Heart left ventricle (tissue), 13 donors: Measurements from ENCODE around the gene CYBA.

Source experiments
- POLR2A ChIP-seq, 2 donors: fragments of 450-650 bp; IDR thresholded peaks; one replicate each; pipeline ENCODE4 v1.6.1; 2017; ENCODE audit warnings: antibody characterized with exemption in 2 of 2, mild to moderate bottlenecking in 2 of 2, moderate library complexity in 2 of 2
- TF ChIP-seq, protein P1 (sequence below), 12 donors: fragments of 200-600 bp; sonication (generic) in 4 of 12; IDR thresholded peaks; one replicate each; pipeline versions ENCODE4 v1.5.0 to v1.8.0; 2018 to 2022; ENCODE audit warnings: antibody characterized with exemption in 12 of 12, mild to moderate bottlenecking in 5 of 12
- donor health status: ischemic (EF 13 %, LVEDD 7.1; RV severe dilation, severe dysfunction).
- donor health status: DM: no; HTN: yes; CAD: no.
- donor health status: DM: no; HTN: no; CAD: no.
- donor health status: ischemic (EF 25% LVEDD 6.9; RV normal size, moderate dysfunction).
- donor health status: ischemic (EF 25% LVEDD 5.7; RV mildly dilated, moderate dysfunction).
- donor health status: ischemic (EF 35%, LVEDD 5.7; RV mildly dilated, moderate dysfunction).
- donor health status: nonischemic (EF 11% LVEDD 7.7; RV severe dilation, severe dysfunction).
- donor health status: DM: yes; HTN: yes; CAD: no.
- donor health status: PGD.
- donor health status: ischemic (EF 29% LVEDD 5.4; RV normal size, mild dysfunction).
- donor health status: nonischemic (EF 23%, LVEDD 6.1; RV moderate dilation, normal function).

DNA sequence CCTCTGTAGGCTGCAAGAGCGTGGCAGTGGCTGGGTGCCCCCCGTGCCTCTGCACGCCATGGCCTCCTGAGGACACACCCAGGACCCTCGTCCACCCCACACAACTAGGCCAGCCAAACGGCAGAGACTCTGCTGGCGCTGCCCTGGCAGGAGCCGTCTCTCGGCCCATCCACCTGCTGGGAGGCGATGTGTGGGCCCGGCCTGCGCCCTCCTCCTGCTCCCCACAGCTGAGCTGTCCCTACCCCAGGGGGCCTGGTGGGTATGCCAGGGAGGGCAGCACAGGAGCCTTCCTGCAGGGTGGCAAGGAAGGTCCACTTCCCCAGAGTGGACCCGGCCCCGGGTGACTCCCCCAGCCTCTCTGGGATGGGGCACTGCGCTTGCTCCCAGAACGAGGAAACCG lies 48.3 kb upstream of the CYBA start:
- TF ChIP-seq POLR2A (IDR thresholded peaks at IDR 0.05) = no peak
- TF ChIP-seq, protein P1, sequence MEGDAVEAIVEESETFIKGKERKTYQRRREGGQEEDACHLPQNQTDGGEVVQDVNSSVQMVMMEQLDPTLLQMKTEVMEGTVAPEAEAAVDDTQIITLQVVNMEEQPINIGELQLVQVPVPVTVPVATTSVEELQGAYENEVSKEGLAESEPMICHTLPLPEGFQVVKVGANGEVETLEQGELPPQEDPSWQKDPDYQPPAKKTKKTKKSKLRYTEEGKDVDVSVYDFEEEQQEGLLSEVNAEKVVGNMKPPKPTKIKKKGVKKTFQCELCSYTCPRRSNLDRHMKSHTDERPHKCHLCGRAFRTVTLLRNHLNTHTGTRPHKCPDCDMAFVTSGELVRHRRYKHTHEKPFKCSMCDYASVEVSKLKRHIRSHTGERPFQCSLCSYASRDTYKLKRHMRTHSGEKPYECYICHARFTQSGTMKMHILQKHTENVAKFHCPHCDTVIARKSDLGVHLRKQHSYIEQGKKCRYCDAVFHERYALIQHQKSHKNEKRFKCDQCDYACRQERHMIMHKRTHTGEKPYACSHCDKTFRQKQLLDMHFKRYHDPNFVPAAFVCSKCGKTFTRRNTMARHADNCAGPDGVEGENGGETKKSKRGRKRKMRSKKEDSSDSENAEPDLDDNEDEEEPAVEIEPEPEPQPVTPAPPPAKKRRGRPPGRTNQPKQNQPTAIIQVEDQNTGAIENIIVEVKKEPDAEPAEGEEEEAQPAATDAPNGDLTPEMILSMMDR (IDR thresholded peaks at IDR 0.05) = no peak
